ENCODE results near the gene RASGEF1C. TPM values are rescaled to one million over a fixed set of nuclear protein-coding genes. Genes with fewer than 3 reads are reported as not detected.
A peak's percentile ranks its signal among the peaks of the same experiment; 100 is the strongest.
"Not testable (repeated sequence)": the region's sequence is repeated elsewhere in the genome, so short reads cannot be mapped to it uniquely, and the experiment has no call there.

The RASGEF1C gene
- total and polyA plus RNA-seq, 4 donors: 4.4 to 9.7 (median 7.2) TPM

GRCh38 chr5:180213256-180213600 is 4.2 kb upstream of the RASGEF1C start:
- Histone ChIP-seq H3K27me3 (ENCODE audit: control insufficient read depth, insufficient read depth, low read length) (peaks cover 3% of the 10 kb centered on the region), H3K9me3 (ENCODE audit: control insufficient read depth, insufficient read depth, low read length) (peaks cover 1% of the 10 kb centered on the region), H3K4me3 (ENCODE audit: low read depth, low read length) (no peak overlapping the region), H3K27ac (ENCODE audit: low read depth, low read length) (no peak overlapping the region), H3K36me3 (ENCODE audit: control insufficient read depth, insufficient read depth, low read length) (no peaks in the 10 kb centered on the region), H3K4me1 (ENCODE audit: control insufficient read depth, insufficient read depth, low read length) (peaks cover 19% of the 10 kb centered on the region)
- 22% methylated on average over 4 of the region's 4 CpGs for WGBS (ENCODE audit: insufficient coverage)
- DNase-seq (ENCODE audit: low read depth in 4 of 6, low spot score in 6 of 6): peak in 1 of 6 donors; percentile 24

DNA sequence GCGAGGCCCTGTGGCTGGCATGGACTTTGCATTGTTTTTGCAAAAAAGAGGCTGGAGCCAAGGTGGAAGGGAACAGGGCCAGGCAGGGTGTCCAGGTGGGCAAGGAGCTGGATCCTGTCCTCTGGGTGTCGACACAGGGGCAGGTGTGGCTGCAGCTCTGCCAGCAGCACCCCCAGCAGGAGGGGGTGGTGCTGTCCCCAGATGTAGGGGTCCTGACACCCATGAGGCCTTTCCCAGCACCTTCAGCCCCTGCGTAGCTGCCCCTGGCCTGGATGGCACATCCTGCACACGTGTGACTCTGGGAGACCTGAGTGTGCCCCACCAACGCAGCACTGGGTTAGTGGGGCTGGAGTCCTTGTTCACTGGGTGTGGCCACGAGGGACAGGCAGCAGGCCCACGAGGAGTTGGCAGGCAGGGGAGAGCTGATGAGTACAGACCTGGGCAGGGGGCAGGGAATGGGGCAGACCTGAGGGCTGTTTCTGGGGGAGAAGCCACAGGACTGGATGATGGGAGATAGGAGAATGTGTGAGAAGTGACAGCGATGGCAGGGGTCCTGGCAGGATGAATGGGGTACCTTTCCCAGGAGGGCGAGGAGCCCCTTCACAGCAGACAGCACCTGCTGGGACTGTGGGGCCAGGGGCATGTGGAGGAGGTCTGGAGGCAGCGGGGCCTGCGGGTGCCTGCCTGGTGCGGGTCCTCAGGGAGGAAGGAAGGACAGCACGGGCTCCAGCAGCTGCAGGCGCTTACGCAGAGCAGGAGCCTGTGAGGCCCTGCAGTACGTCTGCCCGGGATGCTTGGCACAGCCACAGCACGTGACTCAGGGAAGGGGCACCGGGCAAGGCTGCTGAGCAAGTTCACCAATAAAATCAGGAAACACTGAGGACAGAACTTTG is 3.6 kb upstream of the RASGEF1C start:
- peaks cover 26% of the 10 kb centered on the region for H3K4me1 ChIP-seq (ENCODE audit: control insufficient read depth, insufficient read depth, low read length)
- no peak overlapping the region for H3K4me3 ChIP-seq (ENCODE audit: low read depth, low read length)
- DNase-seq (ENCODE audit: low read depth in 4 of 6, low spot score in 6 of 6): peak in 1 of 6 donors; percentile 18
- peaks cover 1% of the 10 kb centered on the region for H3K9me3 ChIP-seq (ENCODE audit: control insufficient read depth, insufficient read depth, low read length)
- WGBS (ENCODE audit: insufficient coverage): 51% methylated on average over 19 of the region's 19 CpGs
- no peak overlapping the region for H3K27ac ChIP-seq (ENCODE audit: low read depth, low read length)
- no peaks in the 10 kb centered on the region for H3K36me3 ChIP-seq (ENCODE audit: control insufficient read depth, insufficient read depth, low read length)
- peaks cover 9% of the 10 kb centered on the region for H3K27me3 ChIP-seq (ENCODE audit: control insufficient read depth, insufficient read depth, low read length)

DNA sequence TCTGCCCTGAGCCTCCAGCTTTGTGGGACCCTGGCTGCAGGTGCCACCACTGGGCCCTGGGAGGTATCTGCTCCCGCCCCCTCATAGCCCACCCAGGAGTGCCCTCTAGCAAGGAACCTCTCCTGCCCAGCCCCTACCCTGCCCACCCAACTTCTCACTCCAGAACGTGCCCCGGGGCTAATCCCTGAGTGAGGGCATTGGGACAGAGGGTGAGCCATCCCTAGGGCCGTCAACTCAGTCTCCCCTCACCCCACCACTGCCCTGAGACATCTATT is 2.7 kb upstream of the RASGEF1C start:
- H3K4me1 ChIP-seq (ENCODE audit: control insufficient read depth, insufficient read depth, low read length): peaks cover 29% of the 10 kb centered on the region
- no peak for DNase-seq (ENCODE audit: low read depth in 4 of 6, low spot score in 6 of 6)
- H3K9me3 ChIP-seq (ENCODE audit: control insufficient read depth, insufficient read depth, low read length): peaks cover 1% of the 10 kb centered on the region
- H3K4me3 ChIP-seq (ENCODE audit: low read depth, low read length): no peak overlapping the region
- H3K36me3 ChIP-seq (ENCODE audit: control insufficient read depth, insufficient read depth, low read length): no peaks in the 10 kb centered on the region
- H3K27ac ChIP-seq (ENCODE audit: low read depth, low read length): no peak overlapping the region
- H3K27me3 ChIP-seq (ENCODE audit: control insufficient read depth, insufficient read depth, low read length): peaks cover 15% of the 10 kb centered on the region
- WGBS (ENCODE audit: insufficient coverage): 100% methylated on average over 1 of the region's 4 CpGs

DNA sequence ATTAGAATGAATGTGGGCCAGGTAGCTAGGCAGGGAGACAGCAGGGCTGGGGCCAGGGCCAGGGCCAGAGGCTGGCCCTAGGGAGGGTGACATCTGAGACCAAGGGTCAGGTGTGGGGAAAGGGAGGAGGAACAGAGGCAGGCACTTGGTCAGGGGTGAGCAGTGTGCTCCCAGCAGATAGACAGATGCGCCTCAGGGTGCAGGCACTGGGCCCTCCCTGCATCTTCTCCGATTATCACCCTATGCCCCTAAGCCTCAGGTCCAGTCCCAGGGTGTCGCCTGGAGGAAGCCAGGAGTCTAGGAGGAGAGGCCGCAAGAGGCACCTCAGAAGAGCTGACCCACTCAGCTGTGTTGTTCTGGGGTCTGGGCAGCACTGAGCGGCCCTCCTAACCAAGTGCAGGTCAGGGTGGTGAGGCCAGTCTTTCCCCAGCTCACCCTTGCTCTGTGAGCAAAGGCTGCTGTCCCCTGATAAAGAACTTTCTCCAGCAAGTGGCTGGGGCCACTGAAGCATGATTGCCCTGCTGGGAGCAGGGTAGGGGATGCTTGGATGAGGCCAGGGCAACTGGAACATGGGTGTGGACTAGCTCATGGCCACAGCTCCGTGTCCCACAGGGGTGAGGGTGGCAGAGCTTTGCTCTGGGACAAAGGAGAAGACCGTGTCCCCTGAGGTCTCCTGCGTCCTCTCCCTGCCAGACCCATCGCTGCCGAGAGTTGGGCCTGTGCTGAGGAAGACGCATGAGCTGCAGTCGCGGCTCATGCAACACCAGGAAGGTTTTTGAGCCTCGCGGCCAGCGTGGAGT is 2.1 kb upstream of the RASGEF1C start:
- peaks cover 15% of the 10 kb centered on the region for H3K27me3 ChIP-seq (ENCODE audit: control insufficient read depth, insufficient read depth, low read length)
- no peak for DNase-seq (ENCODE audit: low read depth in 4 of 6, low spot score in 6 of 6)
- H3K36me3 ChIP-seq (ENCODE audit: control insufficient read depth, insufficient read depth, low read length): no peaks in the 10 kb centered on the region
- H3K4me1 ChIP-seq (ENCODE audit: control insufficient read depth, insufficient read depth, low read length): peaks cover 29% of the 10 kb centered on the region
- no peak overlapping the region for H3K27ac ChIP-seq (ENCODE audit: low read depth, low read length)
- H3K4me3 ChIP-seq (ENCODE audit: low read depth, low read length): no peak overlapping the region
- WGBS (ENCODE audit: insufficient coverage): 93% methylated on average over 16 of the region's 16 CpGs
- peaks cover 1% of the 10 kb centered on the region for H3K9me3 ChIP-seq (ENCODE audit: control insufficient read depth, insufficient read depth, low read length)

GRCh38 chr5:180210077-180210476 is 1.1 kb upstream of the RASGEF1C start:
- not testable (repeated sequence) for H3K4me3 ChIP-seq (ENCODE audit: low read depth, low read length); H3K36me3 ChIP-seq (ENCODE audit: control insufficient read depth, insufficient read depth, low read length); H3K27ac ChIP-seq (ENCODE audit: low read depth, low read length); H3K9me3 ChIP-seq (ENCODE audit: control insufficient read depth, insufficient read depth, low read length); DNase-seq (ENCODE audit: low read depth in 4 of 6, low spot score in 6 of 6)
- WGBS (ENCODE audit: insufficient coverage): 76% methylated on average over 8 of the region's 12 CpGs
- Histone ChIP-seq H3K4me1 (ENCODE audit: control insufficient read depth, insufficient read depth, low read length) (peaks cover 29% of the 10 kb centered on the region), H3K27me3 (ENCODE audit: control insufficient read depth, insufficient read depth, low read length) (peaks cover 15% of the 10 kb centered on the region)

DNA sequence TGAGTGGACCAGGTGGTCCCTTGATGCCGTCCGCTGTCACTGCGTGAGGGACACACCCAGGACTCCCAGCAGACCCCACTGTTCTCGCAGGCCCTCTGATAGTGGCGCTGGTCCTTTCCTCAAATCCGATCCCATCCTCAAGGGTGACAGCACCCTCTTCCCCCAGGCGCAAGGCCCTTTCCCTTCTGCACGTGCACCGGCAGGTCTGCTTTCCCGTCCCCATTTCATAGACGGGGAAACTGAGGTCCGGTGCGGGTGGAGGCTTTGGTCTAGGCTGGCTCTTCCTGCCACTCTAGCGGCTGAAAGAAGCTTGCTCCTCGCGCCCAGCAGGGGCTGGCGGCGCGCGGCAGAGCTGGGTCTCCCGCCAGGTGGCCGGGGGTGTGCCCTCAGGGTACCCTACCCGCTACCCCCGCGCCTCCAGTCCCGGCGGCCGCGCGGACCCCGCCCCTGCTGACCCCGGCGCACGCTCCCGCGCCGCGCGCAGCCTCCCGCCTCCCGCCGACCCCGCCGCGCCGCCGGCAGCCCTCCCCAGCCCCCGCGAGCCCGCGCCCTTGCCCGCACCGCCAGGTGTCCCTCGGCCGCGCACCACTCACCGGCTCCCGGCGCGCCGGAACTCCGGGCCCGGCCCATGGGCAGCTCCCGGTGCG is 453 bp downstream of the RASGEF1C start:
- no peak overlapping the region for H3K27ac ChIP-seq (ENCODE audit: low read depth, low read length)
- 1% methylated on average over 65 of the region's 65 CpGs for WGBS (ENCODE audit: insufficient coverage)

DNA sequence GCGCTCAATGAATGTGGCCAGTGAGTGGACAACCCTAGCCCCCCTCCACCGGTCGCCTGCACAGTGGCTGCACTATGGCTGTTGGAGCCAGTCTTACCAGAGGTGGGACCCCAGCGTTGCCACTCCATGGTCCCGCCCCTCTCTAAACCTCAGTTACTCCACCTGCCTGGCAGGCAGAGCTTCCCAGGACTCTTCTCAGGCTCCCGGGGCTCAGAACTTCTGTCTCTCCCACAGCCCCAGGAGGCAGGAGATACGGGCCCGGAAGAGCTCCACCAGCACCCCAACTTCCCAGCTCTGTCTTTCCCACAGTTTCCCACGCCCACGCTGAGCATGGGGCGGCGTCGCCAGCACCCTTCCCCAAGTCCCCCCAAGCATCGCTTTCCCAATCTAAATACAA is 975 bp downstream of the RASGEF1C start:
- H3K27ac ChIP-seq (ENCODE audit: low read depth, low read length): no peak overlapping the region
- DNase-seq (ENCODE audit: low read depth in 4 of 6, low spot score in 6 of 6): no peak
- H3K27me3 ChIP-seq (ENCODE audit: control insufficient read depth, insufficient read depth, low read length): peaks cover 15% of the 10 kb centered on the region
- peak overlapping the region; percentile 63 for H3K4me3 ChIP-seq (ENCODE audit: low read depth, low read length)
- no peaks in the 10 kb centered on the region for H3K36me3 ChIP-seq (ENCODE audit: control insufficient read depth, insufficient read depth, low read length)
- H3K4me1 ChIP-seq (ENCODE audit: control insufficient read depth, insufficient read depth, low read length): peaks cover 26% of the 10 kb centered on the region
- WGBS (ENCODE audit: insufficient coverage): 26% methylated on average over 14 of the region's 14 CpGs
- H3K9me3 ChIP-seq (ENCODE audit: control insufficient read depth, insufficient read depth, low read length): no peaks in the 10 kb centered on the region

More for the DNA sequence above, 453 bp downstream of the RASGEF1C start:
- peak in 2 of 6 donors; percentile 51 to 55 for DNase-seq (ENCODE audit: low read depth in 4 of 6, low spot score in 6 of 6)
- no peaks in the 10 kb centered on the region for H3K36me3 ChIP-seq (ENCODE audit: control insufficient read depth, insufficient read depth, low read length)
- H3K4me1 ChIP-seq (ENCODE audit: control insufficient read depth, insufficient read depth, low read length): peaks cover 29% of the 10 kb centered on the region
- H3K4me3 ChIP-seq (ENCODE audit: low read depth, low read length): peak overlapping the region; percentile 63
- peaks cover 15% of the 10 kb centered on the region for H3K27me3 ChIP-seq (ENCODE audit: control insufficient read depth, insufficient read depth, low read length)
- H3K9me3 ChIP-seq (ENCODE audit: control insufficient read depth, insufficient read depth, low read length): no peaks in the 10 kb centered on the region

DNA sequence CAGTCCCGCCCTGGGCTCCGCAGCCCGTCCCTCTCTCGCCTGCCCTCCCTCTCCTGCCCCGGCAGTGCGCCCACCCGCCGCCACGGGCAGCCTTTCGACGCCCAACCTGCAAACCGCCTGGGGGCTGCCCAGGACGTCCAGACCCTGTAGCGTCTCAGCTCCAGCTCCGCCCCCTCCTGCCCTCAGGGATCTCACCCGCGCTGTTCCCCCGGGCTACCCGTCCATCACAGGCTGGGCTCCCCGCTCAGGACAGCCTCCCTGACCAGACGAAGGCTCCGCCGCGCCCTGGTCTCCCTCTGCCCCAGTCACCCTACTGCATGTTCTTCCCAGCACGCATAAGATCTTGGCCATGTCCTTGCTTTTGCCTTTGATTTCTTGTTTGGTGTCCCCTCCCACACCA is 1.4 kb downstream of the RASGEF1C start:
- H3K4me1 ChIP-seq (ENCODE audit: control insufficient read depth, insufficient read depth, low read length): peaks cover 22% of the 10 kb centered on the region
- H3K9me3 ChIP-seq (ENCODE audit: control insufficient read depth, insufficient read depth, low read length): no peaks in the 10 kb centered on the region
- 20% methylated on average over 25 of the region's 25 CpGs for WGBS (ENCODE audit: insufficient coverage)
- peak overlapping the region; percentile 7 for H3K27ac ChIP-seq (ENCODE audit: low read depth, low read length)
- H3K36me3 ChIP-seq (ENCODE audit: control insufficient read depth, insufficient read depth, low read length): no peaks in the 10 kb centered on the region
- peak overlapping the region; percentile 63 for H3K4me3 ChIP-seq (ENCODE audit: low read depth, low read length)
- H3K27me3 ChIP-seq (ENCODE audit: control insufficient read depth, insufficient read depth, low read length): peaks cover 15% of the 10 kb centered on the region
- DNase-seq (ENCODE audit: low read depth in 4 of 6, low spot score in 6 of 6): no peak

GRCh38 chr5:180206993-180207392 is 2.0 kb downstream of the RASGEF1C start:
- 88% methylated on average over 10 of the region's 11 CpGs for WGBS (ENCODE audit: insufficient coverage)
- H3K9me3 ChIP-seq (ENCODE audit: control insufficient read depth, insufficient read depth, low read length): no peaks in the 10 kb centered on the region
- no peak for DNase-seq (ENCODE audit: low read depth in 4 of 6, low spot score in 6 of 6)
- H3K4me3 ChIP-seq (ENCODE audit: low read depth, low read length): no peak overlapping the region
- H3K36me3 ChIP-seq (ENCODE audit: control insufficient read depth, insufficient read depth, low read length): no peaks in the 10 kb centered on the region
- peaks cover 15% of the 10 kb centered on the region for H3K27me3 ChIP-seq (ENCODE audit: control insufficient read depth, insufficient read depth, low read length)
- peak overlapping the region; percentile 7 for H3K27ac ChIP-seq (ENCODE audit: low read depth, low read length)
- H3K4me1 ChIP-seq (ENCODE audit: control insufficient read depth, insufficient read depth, low read length): peaks cover 18% of the 10 kb centered on the region

Measured in spinal cord (tissue), 10 donors.